H9 (cell line): ENCODE measurements around the gene POLDIP3. TPM values are rescaled to one million over a fixed set of nuclear protein-coding genes. Genes with fewer than 3 reads are reported as not detected.

ENCODE experiments used
- DNase-seq: peaks from one replicate; pipeline ENCODE4 v3.0.0-alpha.2; 2017
- H2AFZ ChIP-seq: one replicate; pipeline ENCODE4 v1.6.1; 2013; ENCODE audit warnings: mild to moderate bottlenecking, low read length, control low read depth, moderate library complexity
- H2AK5ac ChIP-seq: 2 replicates; pipeline ENCODE4 v1.6.1; 2013; ENCODE audit warnings: low read length, control low read depth, mixed read lengths; ENCODE audit not compliant: insufficient read length
- H2BK120ac ChIP-seq: one replicate; pipeline ENCODE4 v1.6.1; 2013; ENCODE audit warnings: low read depth, mild to moderate bottlenecking, low read length, control low read depth, inconsistent platforms; ENCODE audit not compliant: poor library complexity, severe bottlenecking
- H2BK12ac ChIP-seq: 2 replicates; pipeline ENCODE4 v1.6.1; 2013; ENCODE audit warnings: low read length, control low read depth, mixed read lengths, low read depth; ENCODE audit not compliant: insufficient read length
- H2BK15ac ChIP-seq: 2 replicates; pipeline ENCODE4 v1.6.1; 2013; ENCODE audit warnings: low read depth, low read length, control low read depth
- H2BK20ac ChIP-seq: one replicate; pipeline ENCODE4 v1.6.1; 2013; ENCODE audit warnings: low read depth, mild to moderate bottlenecking, low read length, control low read depth, inconsistent platforms; ENCODE audit not compliant: poor library complexity, severe bottlenecking
- H2BK5ac ChIP-seq: 2 replicates; pipeline ENCODE4 v1.6.1; 2013; ENCODE audit warnings: low read length, control low read depth, mixed read lengths; ENCODE audit not compliant: insufficient read length
- H3K14ac ChIP-seq: 2 replicates; pipeline ENCODE4 v1.6.1; 2013; ENCODE audit warnings: low read length, control low read depth; ENCODE audit not compliant: insufficient read depth
- H3K18ac ChIP-seq: 2 replicates; pipeline ENCODE4 v1.6.1; 2013; ENCODE audit warnings: low read depth, mild to moderate bottlenecking, mixed read lengths, low read length, control low read depth; ENCODE audit not compliant: insufficient read length
- H3K23ac ChIP-seq: 2 replicates; pipeline ENCODE4 v1.6.1; 2013; ENCODE audit warnings: low read length, control low read depth, mixed read lengths, low read depth; ENCODE audit not compliant: insufficient read length
- H3K23me2 ChIP-seq: 2 replicates; pipeline ENCODE4 v1.6.1; 2013; ENCODE audit warnings: low read depth, mild to moderate bottlenecking, mixed read lengths, low read length, control low read depth; ENCODE audit not compliant: insufficient read length, poor library complexity, severe bottlenecking
- H3K27ac ChIP-seq: 2 replicates; pipeline ENCODE4 v1.5.1; 2013; ENCODE audit warnings: low read length, control low read depth, mixed read lengths, low read depth; ENCODE audit not compliant: insufficient read length
- H3K27me3 ChIP-seq: 2 replicates; pipeline ENCODE4 v1.6.1; 2013; ENCODE audit warnings: low read length, control low read depth, inconsistent platforms; ENCODE audit not compliant: insufficient read depth
- H3K4ac ChIP-seq: 2 replicates; pipeline ENCODE4 v1.6.1; 2013; ENCODE audit warnings: low read depth, mild to moderate bottlenecking, control low read depth, inconsistent platforms, low read length, moderate library complexity
- H3K4me1 ChIP-seq: 2 replicates; pipeline ENCODE4 v1.6.1; 2013; ENCODE audit warnings: low read length, control low read depth, inconsistent platforms; ENCODE audit not compliant: insufficient read depth
- H3K4me2 ChIP-seq: 2 replicates; pipeline ENCODE4 v1.6.1; 2013; ENCODE audit warnings: low read length, control low read depth, mixed read lengths; ENCODE audit not compliant: insufficient read length, insufficient read depth
- H3K56ac ChIP-seq: 2 replicates; pipeline ENCODE4 v1.6.1; 2013; ENCODE audit warnings: low read depth, mild to moderate bottlenecking, mixed read lengths, low read length, control low read depth; ENCODE audit not compliant: insufficient read length
- H3K79me1 ChIP-seq: 2 replicates; pipeline ENCODE4 v1.6.1; 2013; ENCODE audit warnings: low read depth, mild to moderate bottlenecking, moderate library complexity, low read length, control low read depth, inconsistent platforms; ENCODE audit not compliant: insufficient read depth, poor library complexity, severe bottlenecking
- H3K79me2 ChIP-seq: 2 replicates; pipeline ENCODE4 v1.6.1; 2013; ENCODE audit warnings: low read length, control low read depth, inconsistent platforms; ENCODE audit not compliant: insufficient read depth
- H3K9ac ChIP-seq: 2 replicates; pipeline ENCODE4 v1.6.1; 2013; ENCODE audit warnings: low read length, control low read depth, mixed read lengths; ENCODE audit not compliant: insufficient read length; ENCODE audit errors: extremely low read depth
- H3K9me3 ChIP-seq: one replicate; pipeline ENCODE4 v1.6.1; 2013; ENCODE audit warnings: low read depth, low read length, inconsistent platforms; ENCODE audit not compliant: control insufficient read depth
- H3T11ph ChIP-seq: one replicate; pipeline ENCODE4 v1.6.1; 2013; ENCODE audit warnings: mild to moderate bottlenecking, low read length, control low read depth, inconsistent platforms
- H4K20me1 ChIP-seq: one replicate; pipeline ENCODE4 v1.6.1; 2013; ENCODE audit not compliant: control insufficient read depth, insufficient read length, insufficient read depth
- H4K5ac ChIP-seq: 2 replicates; pipeline ENCODE4 v1.6.1; 2013; ENCODE audit warnings: low read depth, mild to moderate bottlenecking, mixed read lengths, low read length, control low read depth; ENCODE audit not compliant: insufficient read length
- H4K8ac ChIP-seq: replicated peaks from 2 replicates; pipeline ENCODE4 v1.6.1; 2013; ENCODE audit warnings: low read length, control low read depth, mixed read lengths, low read depth; ENCODE audit not compliant: insufficient read length
- H4K91ac ChIP-seq: 2 replicates; pipeline ENCODE4 v1.6.1; 2013; ENCODE audit warnings: low read depth, mild to moderate bottlenecking, moderate library complexity, mixed read lengths, low read length, control low read depth; ENCODE audit not compliant: insufficient read length
- H3K27ac Mint-ChIP-seq, 3 experiments: 2 replicates in 2 of 3; 3 replicates in 1 of 3; pipeline ENCODE4 v1.8.0; 2020 to 2021; ENCODE audit warnings: mixed read lengths in 3 of 3, mild to moderate bottlenecking in 1 of 3, moderate library complexity in 1 of 3
- H3K27me3 Mint-ChIP-seq: 2 replicates; pipeline ENCODE4 v1.8.0; 2021; ENCODE audit warnings: low read depth, mild to moderate bottlenecking, moderate library complexity, mixed read lengths
- H3K36me3 Mint-ChIP-seq, 3 experiments: 2 replicates in 2 of 3; 3 replicates in 1 of 3; pipeline ENCODE4 v1.8.0; 2020 to 2021; ENCODE audit warnings: low read depth in 3 of 3, mixed read lengths in 3 of 3; ENCODE audit not compliant: insufficient read depth in 1 of 3
- H3K4me1 Mint-ChIP-seq, 2 experiments: 2 replicates each; pipeline ENCODE4 v1.8.0; 2020; ENCODE audit warnings: mixed read lengths in 2 of 2
- H3K4me3 Mint-ChIP-seq, 2 experiments: 2 replicates in 1 of 2; 3 replicates in 1 of 2; pipeline ENCODE4 v1.8.0; 2020 to 2021; ENCODE audit warnings: mild to moderate bottlenecking in 2 of 2, mixed read lengths in 2 of 2, moderate library complexity in 1 of 2
- H3K9me3 Mint-ChIP-seq, 2 experiments: 2 replicates in 1 of 2; 3 replicates in 1 of 2; pipeline ENCODE4 v1.8.0; 2020; ENCODE audit warnings: mild to moderate bottlenecking in 2 of 2, mixed read lengths in 2 of 2, moderate library complexity in 1 of 2
- CTCF ChIP-seq: fragments of 200-600 bp; sonication (generic); conservative IDR thresholded peaks from 3 replicates; pipeline ENCODE4 v1.8.0; 2021; ENCODE audit warnings: antibody characterized with exemption, mild to moderate bottlenecking
- WGBS: extraction: QIAGEN DNeasy Blood & Tissue Kit; methylation state at CpG from one replicate; pipeline ENCODE4 v1.1.7; 2013; ENCODE audit warnings: missing lambda C conversion rate, low lambda C conversion rate, mixed read lengths; ENCODE audit not compliant: insufficient read length; ENCODE audit errors: extremely low coverage; 5-methylcytosine and 5-hydroxymethylcytosine counted together
- total RNA-seq: library from RNA; stranded (reverse); gene quantifications from 2 replicates; pipeline ENCODE4 v1.2.1, GENCODE V29; 2021

The POLDIP3 gene
- total RNA-seq, 1 experiment from 2014 or later, result 90.8 TPM

- no peaks in the 10 kb centered on the region for H3K36me3 Mint-ChIP-seq
- Histone ChIP-seq H4K5ac (no peak overlapping the region), H3K23ac (no peak overlapping the region), H2BK5ac (no peak overlapping the region), H3K27ac (no peak overlapping the region), H3K23me2 (peaks cover 13% of the 10 kb centered on the region), H3K9me3 (no peaks in the 10 kb centered on the region), H3K79me2 (no peaks in the 10 kb centered on the region; the same call in 1 of the 2 replicates), H2BK20ac (no peak overlapping the region), H3K27me3 (no peaks in the 10 kb centered on the region), H4K91ac (no peak overlapping the region), H3K9ac (peak overlapping the region; percentile 80), H3K56ac (peak overlapping the region; percentile 15), H2AFZ (no peak overlapping the region), H4K20me1 (no peaks in the 10 kb centered on the region), H3K18ac (no peak overlapping the region), H3K4ac (no peak overlapping the region), H2BK15ac (no peak overlapping the region), H3K14ac (peak overlapping the region; percentile 14; the same call in 1 of the 2 replicates), H3T11ph (no peak overlapping the region), H3K4me2 (peak overlapping the region; percentile 99), H2BK120ac (no peak overlapping the region), H3K79me1 (peaks cover 7% of the 10 kb centered on the region), H2BK12ac (no peak overlapping the region), H2AK5ac (no peak overlapping the region), H3K4me1 (peaks cover 7% of the 10 kb centered on the region; the same call in 1 of the 2 replicates), H4K8ac (no peak overlapping the region)
- H3K27me3 Mint-ChIP-seq, result no peaks in the 10 kb centered on the region; the same call in 1 of the 2 replicates
- H3K27ac Mint-ChIP-seq, result peak overlapping the region; percentile 15 to 93 (median 91); a peak in 5 of 7 replicates
- WGBS, result no CpG with 5 or more reads among the region's 49 CpGs
- no peak for TF ChIP-seq CTCF
- peak overlapping the region; percentile 85 to 98 for H3K4me3 Mint-ChIP-seq
- DNase-seq, result no peak
- H3K9me3 Mint-ChIP-seq, result no peaks in the 10 kb centered on the region; a peak in 1 of 5 replicates
- peaks cover 27 to 45% of the 10 kb centered on the region in 2 experiments for H3K4me1 Mint-ChIP-seq
Measured at GRCh38 chr22:42648368-42649245, 33.9 kb upstream of the POLDIP3 start.
